ENCODE data around the gene CHAF1A.

DNA sequence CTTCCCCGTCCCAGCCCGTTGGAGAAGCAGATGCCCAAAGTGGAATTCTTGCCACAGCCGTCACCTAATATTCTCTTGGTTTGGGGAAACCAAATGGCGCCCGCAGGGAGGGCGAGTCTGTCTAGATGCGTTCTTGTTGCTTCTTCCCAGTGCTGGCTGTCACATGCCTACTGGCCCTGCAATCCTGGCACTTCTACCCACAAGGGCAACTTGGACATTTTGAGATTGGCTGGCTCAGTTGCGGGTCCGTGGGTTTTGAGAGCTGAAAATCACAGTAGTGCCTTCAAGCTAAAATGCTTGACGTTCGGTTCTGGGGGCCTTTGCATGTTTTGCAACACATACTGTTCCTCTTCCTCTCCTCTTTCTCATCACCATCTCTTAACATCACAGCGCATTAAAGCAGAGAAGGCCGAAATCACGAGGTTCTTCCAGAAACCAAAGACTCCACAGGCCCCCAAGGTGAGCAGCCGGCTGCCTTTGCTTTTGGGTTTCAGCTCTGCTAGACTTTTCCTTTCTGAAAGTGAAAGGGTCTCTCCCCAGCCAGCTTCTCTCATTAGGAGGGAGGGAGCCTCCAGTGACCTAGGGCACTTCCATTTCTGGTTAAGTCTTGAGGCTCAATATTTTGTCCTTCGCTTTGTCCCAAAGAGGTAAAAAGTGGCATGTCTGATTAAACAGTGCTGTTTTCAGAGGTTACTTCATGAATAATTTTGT is 21.1 kb downstream of the CHAF1A start:
- TF ChIP-seq CTCF (conservative IDR thresholded peaks at IDR 0.05), result no peak
- TF ChIP-seq ZFX (IDR thresholded peaks at IDR 0.05), result no peak
